RWPE2 (cell line): ENCODE measurements around the gene CCDC88A.
"Not testable (repeated sequence)": the region's sequence is repeated elsewhere in the genome, so short reads cannot be mapped to it uniquely, and the experiment has no call there.

Source experiments
- ATAC-seq: fragments of 200-7000 bp; cut with Tn5 transposase; 3 replicates; pipeline ENCODE4 v1.9.1; 2021; ENCODE audit warnings: low read depth
- DNase-seq: peaks from one replicate; pipeline ENCODE4 v3.0.0-alpha.2; 2020; ENCODE audit warnings: low spot score
- H3K27ac ChIP-seq: fragments of 450-650 bp; 2 replicates; pipeline ENCODE4 v1.5.1; 2017; ENCODE audit warnings: mild to moderate bottlenecking; ENCODE audit not compliant: poor library complexity, severe bottlenecking
- H3K27me3 ChIP-seq: fragments of 250-450 bp; sonication (Bioruptor Pico); 2 replicates; pipeline ENCODE4 v1.5.1; 2021; ENCODE audit warnings: mild to moderate bottlenecking, moderate library complexity; ENCODE audit not compliant: insufficient read depth, poor library complexity, severe bottlenecking
- H3K36me3 ChIP-seq: fragments of 250-450 bp; sonication (Bioruptor Pico); 2 replicates; pipeline ENCODE4 v1.5.1; 2020; ENCODE audit warnings: low read depth, mild to moderate bottlenecking, moderate library complexity
- H3K4me1 ChIP-seq: fragments of 250-450 bp; sonication (Bioruptor Pico); 2 replicates; pipeline ENCODE4 v1.5.1; 2021; ENCODE audit warnings: mild to moderate bottlenecking, moderate library complexity; ENCODE audit not compliant: insufficient read depth, poor library complexity, severe bottlenecking
- H3K4me3 ChIP-seq: fragments of 250-450 bp; sonication (Bioruptor Pico); 2 replicates; pipeline ENCODE4 v1.5.1; 2021; ENCODE audit warnings: mild to moderate bottlenecking, moderate library complexity; ENCODE audit not compliant: severe bottlenecking
- H3K9me3 ChIP-seq: fragments of 250-450 bp; sonication (Bioruptor Pico); 2 replicates; pipeline ENCODE4 v1.5.1; 2021; ENCODE audit warnings: mild to moderate bottlenecking, moderate library complexity; ENCODE audit not compliant: severe bottlenecking
- TF ChIP-seq, protein P1 (sequence below): fragments of 450-650 bp; IDR thresholded peaks from one replicate; pipeline ENCODE4 v1.5.1; 2017; ENCODE audit warnings: mild to moderate bottlenecking, moderate library complexity; ENCODE audit not compliant: poor library complexity, severe bottlenecking

The CCDC88A gene

GRCh38 chr2:55459714-55460274 is 40.1 kb upstream of the CCDC88A start:
- ATAC-seq (no peak), DNase-seq (no peak)
- H3K27me3 ChIP-seq = no peaks in the 10 kb centered on the region
- H3K4me3 ChIP-seq = no peak overlapping the region
- no peaks in the 10 kb centered on the region for H3K36me3 ChIP-seq
- no peaks in the 10 kb centered on the region for H3K9me3 ChIP-seq
- TF ChIP-seq, protein P1, sequence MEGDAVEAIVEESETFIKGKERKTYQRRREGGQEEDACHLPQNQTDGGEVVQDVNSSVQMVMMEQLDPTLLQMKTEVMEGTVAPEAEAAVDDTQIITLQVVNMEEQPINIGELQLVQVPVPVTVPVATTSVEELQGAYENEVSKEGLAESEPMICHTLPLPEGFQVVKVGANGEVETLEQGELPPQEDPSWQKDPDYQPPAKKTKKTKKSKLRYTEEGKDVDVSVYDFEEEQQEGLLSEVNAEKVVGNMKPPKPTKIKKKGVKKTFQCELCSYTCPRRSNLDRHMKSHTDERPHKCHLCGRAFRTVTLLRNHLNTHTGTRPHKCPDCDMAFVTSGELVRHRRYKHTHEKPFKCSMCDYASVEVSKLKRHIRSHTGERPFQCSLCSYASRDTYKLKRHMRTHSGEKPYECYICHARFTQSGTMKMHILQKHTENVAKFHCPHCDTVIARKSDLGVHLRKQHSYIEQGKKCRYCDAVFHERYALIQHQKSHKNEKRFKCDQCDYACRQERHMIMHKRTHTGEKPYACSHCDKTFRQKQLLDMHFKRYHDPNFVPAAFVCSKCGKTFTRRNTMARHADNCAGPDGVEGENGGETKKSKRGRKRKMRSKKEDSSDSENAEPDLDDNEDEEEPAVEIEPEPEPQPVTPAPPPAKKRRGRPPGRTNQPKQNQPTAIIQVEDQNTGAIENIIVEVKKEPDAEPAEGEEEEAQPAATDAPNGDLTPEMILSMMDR = no peak
- H3K4me1 ChIP-seq = no peaks in the 10 kb centered on the region
- H3K27ac ChIP-seq = no peak overlapping the region

DNA sequence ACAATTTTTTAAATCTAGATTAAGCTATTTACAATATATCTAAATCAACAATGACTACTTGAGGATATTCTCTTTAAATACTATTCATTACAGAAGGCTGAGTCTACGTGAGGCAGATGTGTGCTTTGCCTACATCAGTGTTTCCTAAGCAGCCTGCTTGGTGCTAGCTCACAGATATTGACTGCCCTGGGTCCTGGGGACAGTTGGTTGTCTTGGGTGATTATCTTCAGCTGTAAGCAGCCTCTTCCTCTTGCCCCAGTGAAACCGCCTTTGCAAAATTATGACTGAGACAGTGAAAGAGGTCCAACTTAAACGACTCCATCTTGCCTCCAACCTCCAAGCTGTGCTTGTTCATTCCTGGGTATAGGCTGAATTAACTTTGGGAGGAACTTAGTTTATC is 39.6 kb upstream of the CCDC88A start:
- DNase-seq (no peak), ATAC-seq (no peak)
- Histone ChIP-seq H3K4me1 (no peaks in the 10 kb centered on the region), H3K36me3 (no peaks in the 10 kb centered on the region), H3K27me3 (no peaks in the 10 kb centered on the region), H3K4me3 (no peak overlapping the region), H3K9me3 (no peaks in the 10 kb centered on the region), H3K27ac (no peak overlapping the region)
- TF ChIP-seq, protein P1 = no peak

DNA sequence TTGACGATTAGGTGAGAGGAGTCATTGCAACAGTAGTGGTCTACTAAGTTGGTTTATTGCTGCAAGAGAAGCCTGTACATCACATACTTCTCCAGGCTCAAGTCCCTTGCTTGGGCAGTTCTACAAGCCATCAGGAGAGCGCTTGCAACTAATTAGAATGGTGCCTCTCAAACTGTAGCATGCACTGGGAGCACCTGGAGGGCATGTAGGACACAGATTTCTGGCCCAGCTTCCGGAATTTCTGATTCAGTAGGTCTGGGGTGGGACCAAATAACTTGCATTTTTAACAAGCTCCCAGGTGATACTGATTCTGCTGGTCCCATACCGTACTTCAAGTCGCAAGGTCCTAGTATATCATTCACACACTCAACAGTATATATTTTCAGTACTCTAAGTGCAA is 34.5 kb upstream of the CCDC88A start:
- TF ChIP-seq, protein P1 = no peak
- Histone ChIP-seq H3K9me3 (no peaks in the 10 kb centered on the region), H3K27ac (no peak overlapping the region), H3K36me3 (no peaks in the 10 kb centered on the region), H3K27me3 (no peaks in the 10 kb centered on the region), H3K4me3 (no peak overlapping the region), H3K4me1 (no peaks in the 10 kb centered on the region)
- DNase-seq = no peak
- no peak for ATAC-seq

DNA sequence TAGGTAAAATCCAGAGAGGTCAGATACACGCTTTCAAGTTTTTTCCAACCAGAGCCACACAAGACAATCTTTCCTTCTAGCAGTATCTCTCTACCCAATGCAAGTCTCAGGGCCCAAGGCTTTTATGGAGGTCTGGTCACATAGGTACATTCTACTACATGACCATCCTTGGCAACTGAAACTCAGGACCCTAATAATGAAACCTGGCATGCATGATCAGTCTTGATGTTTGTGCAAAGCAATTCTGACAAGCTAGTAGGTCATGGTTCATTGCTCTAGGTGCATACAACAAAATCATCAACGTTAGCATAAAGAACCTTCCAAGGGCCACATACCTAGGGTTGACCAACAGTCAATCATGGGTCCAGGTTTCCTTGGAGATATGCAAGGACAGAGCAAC is 33.2 kb upstream of the CCDC88A start:
- DNase-seq = no peak
- TF ChIP-seq, protein P1 = no peak
- Histone ChIP-seq H3K4me1 (no peaks in the 10 kb centered on the region), H3K36me3 (no peaks in the 10 kb centered on the region), H3K9me3 (no peaks in the 10 kb centered on the region), H3K4me3 (no peak overlapping the region), H3K27ac (no peak overlapping the region), H3K27me3 (no peaks in the 10 kb centered on the region)
- ATAC-seq = no peak

GRCh38 chr2:55451699-55452098 is 32.0 kb upstream of the CCDC88A start:
- ATAC-seq = no peak
- Histone ChIP-seq H3K4me1 (no peaks in the 10 kb centered on the region), H3K9me3 (no peaks in the 10 kb centered on the region), H3K27ac (no peak overlapping the region), H3K4me3 (no peak overlapping the region), H3K27me3 (no peaks in the 10 kb centered on the region), H3K36me3 (no peaks in the 10 kb centered on the region)
- TF ChIP-seq, protein P1 = no peak
- DNase-seq = no peak

DNA sequence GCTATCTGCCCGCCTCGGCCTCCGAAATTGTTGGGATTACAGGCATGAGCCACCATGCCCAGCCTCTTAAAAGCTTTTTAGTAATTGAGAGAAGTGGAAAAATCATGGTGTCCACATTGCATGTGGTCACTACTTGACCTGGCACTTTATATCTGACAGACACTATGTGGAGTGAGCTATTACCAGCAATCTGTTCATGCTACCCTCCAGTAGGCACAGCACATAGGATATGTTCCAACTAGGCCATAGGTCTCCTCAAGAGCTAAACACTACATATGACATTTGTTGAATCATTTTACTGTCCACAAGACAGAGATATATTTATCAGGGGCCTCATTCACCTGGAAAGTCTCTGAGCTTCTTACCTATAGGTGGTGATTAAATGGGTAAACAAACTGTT is 30.4 kb upstream of the CCDC88A start:
- not testable (repeated sequence) for H3K27me3 ChIP-seq, DNase-seq, H3K9me3 ChIP-seq, H3K4me1 ChIP-seq, H3K4me3 ChIP-seq, H3K36me3 ChIP-seq, H3K27ac ChIP-seq, ATAC-seq

DNA sequence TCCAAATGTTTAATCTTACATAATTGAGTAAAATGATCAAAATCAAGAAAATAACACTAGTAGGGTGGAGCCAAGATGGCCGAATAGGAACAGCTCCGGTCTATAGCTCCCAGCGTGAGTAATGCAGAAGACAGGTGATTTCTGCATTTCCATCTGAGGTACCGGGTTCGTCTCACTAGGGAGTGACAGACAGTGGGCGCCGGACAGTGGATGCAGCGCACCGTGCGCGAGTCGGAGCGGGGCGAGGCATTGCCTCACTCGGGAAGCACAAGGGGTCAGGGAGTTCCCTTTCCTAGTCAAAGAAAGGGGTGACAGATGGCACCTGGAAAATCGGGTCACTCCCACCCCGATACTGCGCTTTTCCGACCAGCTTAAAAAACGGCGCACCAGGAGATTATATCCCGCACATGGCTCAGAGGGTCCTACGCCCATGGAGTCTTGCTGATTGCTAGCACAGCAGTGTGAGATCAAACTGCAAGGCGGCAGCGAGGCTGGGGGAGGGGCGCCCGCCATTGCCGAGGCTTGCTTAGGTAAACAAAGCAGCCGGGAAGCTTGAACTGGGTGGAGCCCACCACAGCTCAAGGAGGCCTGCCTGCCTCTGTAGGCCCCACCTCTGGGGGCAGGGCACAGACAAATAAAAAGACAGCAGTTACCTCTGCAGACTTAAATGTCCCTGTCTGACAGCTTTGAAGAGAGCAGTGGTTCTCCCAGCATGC is 22.5 kb upstream of the CCDC88A start:
- not testable (repeated sequence) for H3K27ac ChIP-seq, H3K4me1 ChIP-seq, ATAC-seq, H3K36me3 ChIP-seq, H3K9me3 ChIP-seq, H3K27me3 ChIP-seq, H3K4me3 ChIP-seq, DNase-seq
